ENCODE results near the gene TSSK3. TPM values are rescaled to one million over a fixed set of nuclear protein-coding genes. Genes with fewer than 3 reads are reported as not detected.
A peak's percentile ranks its signal among the peaks of the same experiment; 100 is the strongest.

The TSSK3 gene
- total and polyA plus RNA-seq, 7 experiments from 2014 or later: 0.50 to 7.2 (median 2.7) TPM

DNA sequence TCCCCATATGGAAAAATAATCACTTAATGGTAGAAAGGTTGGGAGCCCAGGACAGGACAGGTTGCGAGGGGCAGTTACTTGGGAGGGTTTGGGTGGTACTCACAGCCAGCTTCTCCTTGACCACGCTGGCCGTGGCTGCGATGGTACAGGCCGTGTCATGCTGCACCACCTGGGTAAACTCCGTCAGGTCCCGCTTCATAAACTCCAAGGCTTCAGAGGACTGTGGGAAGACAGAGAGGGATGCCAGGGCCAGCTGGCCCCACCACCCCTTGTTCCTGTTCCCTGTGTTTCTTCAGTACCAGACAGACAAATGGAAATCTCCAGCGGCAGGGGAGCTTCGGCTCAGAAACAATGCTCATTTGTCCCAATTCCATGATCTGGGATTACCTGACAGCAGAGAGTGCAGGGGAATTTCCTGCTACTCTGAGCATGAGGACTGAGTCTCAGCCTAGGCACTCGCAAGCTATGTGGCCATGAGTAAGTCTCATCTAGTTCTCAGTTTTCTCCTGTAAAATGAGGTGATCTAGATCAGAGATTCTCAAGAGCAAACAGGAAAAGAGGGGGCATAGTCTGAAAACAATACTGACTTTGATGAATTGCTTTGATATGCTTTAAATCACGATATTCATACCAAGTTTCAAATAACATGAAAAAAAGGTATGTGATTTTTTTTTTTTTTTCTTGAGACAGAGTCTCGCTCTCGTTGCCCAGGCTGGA lies 24.5 kb downstream of the TSSK3 start:
- Histone ChIP-seq H3K9me3 (ENCODE audit: control insufficient read depth in 2 of 3, low read length in 3 of 3) (no peaks in the 10 kb centered on the region), H3K27ac (ENCODE audit: low read depth, low read length) (peak overlapping the region; percentile 16), H3K27me3 (ENCODE audit: control insufficient read depth in 2 of 2, insufficient read depth in 2 of 2, low read length in 2 of 2) (no peaks in the 10 kb centered on the region), H3K4me3 (ENCODE audit: low read length) (no peak overlapping the region), H3K4me1 (ENCODE audit: control insufficient read depth in 2 of 2, insufficient read depth in 2 of 2, low read length in 2 of 2) (peaks cover 0 to 15% of the 10 kb centered on the region in 2 donors), H3K36me3 (ENCODE audit: control insufficient read depth in 2 of 3, insufficient read depth in 3 of 3, low read length in 3 of 3) (peaks cover 24 to 72% (median 38%) of the 10 kb centered on the region in 3 experiments)
- H3K9me3 Mint-ChIP-seq: no peaks in the 10 kb centered on the region
- peak in 4 of 9 donors; percentile 16 to 49 (median 43) for DNase-seq
- peak; percentile 70 for ATAC-seq
- ChIA-PET POLR2A (interaction anchor here (1.0 to 1.4 kb wide), 4 partner anchors 9 to 136 kb away, joined by 3 to 5 read pairs (median 4); partner anchors contain the start of gene LCK), CTCF (interaction anchor here (0.6 to 2.9 kb wide), 6 partner anchors 14 to 171 kb away, joined by 3 to 8 read pairs (median 4); no protein-coding TSS in a partner anchor)
- intact Hi-C loops (cut with micrococcal nuclease): no loop called here
- peaks cover 0 to 12% (median 8%) of the 10 kb centered on the region in 7 donors for H3K4me1 Mint-ChIP-seq
- H3K36me3 Mint-ChIP-seq: peaks cover 3 to 34% (median 17%) of the 10 kb centered on the region in 5 donors
- peak overlapping the region in 4 of 10 donors; percentile 20 to 56 (median 42) for H3K4me3 Mint-ChIP-seq
- no peaks in the 10 kb centered on the region for H3K27me3 Mint-ChIP-seq
- H3K27ac Mint-ChIP-seq: peak overlapping the region in 7 of 9 donors; percentile 17 to 83 (median 65)

DNA sequence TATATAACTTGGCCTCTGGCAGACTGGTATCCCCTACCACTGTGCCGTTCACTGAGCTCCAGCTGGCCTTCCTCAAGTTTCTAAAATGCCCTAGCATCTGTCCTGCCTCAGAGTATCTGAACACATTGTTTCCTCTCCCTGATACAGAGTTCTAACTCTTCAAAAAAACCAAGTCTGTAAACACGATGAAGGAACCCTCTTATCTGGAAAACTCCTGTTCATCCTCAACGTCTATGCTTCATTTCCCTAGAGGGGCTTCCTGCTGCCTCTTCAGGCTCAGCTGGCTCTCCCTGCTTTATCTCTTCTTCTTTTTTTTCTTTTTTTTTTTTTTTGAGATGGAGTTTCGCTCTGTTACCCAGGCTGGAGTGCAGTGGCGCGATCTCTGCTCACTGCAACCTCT lies 26.3 kb downstream of the TSSK3 start:
- ChIA-PET POLR2A (interaction anchor here (0.9 kb wide), 1 partner anchor 16 kb away, joined by 3 read pairs; no protein-coding TSS in a partner anchor), CTCF (no interaction called here)
- no peak overlapping the region for H3K27ac Mint-ChIP-seq
- Histone ChIP-seq H3K27me3 (ENCODE audit: control insufficient read depth in 2 of 2, insufficient read depth in 2 of 2, low read length in 2 of 2) (no peaks in the 10 kb centered on the region), H3K4me3 (ENCODE audit: low read length) (no peak overlapping the region), H3K9me3 (ENCODE audit: control insufficient read depth in 2 of 3, low read length in 3 of 3) (no peaks in the 10 kb centered on the region), H3K4me1 (ENCODE audit: control insufficient read depth in 2 of 2, insufficient read depth in 2 of 2, low read length in 2 of 2) (peaks cover 13 to 32% of the 10 kb centered on the region in 2 donors), H3K27ac (ENCODE audit: low read depth, low read length) (no peak overlapping the region), H3K36me3 (ENCODE audit: control insufficient read depth in 2 of 3, insufficient read depth in 3 of 3, low read length in 3 of 3) (peaks cover 16 to 54% (median 23%) of the 10 kb centered on the region in 3 experiments)
- H3K4me1 Mint-ChIP-seq: peaks cover 5 to 24% (median 19%) of the 10 kb centered on the region in 7 donors
- no peaks in the 10 kb centered on the region for H3K9me3 Mint-ChIP-seq
- DNase-seq (no peak), ATAC-seq (no peak)
- H3K36me3 Mint-ChIP-seq: peaks cover 3 to 31% (median 13%) of the 10 kb centered on the region in 5 donors
- H3K4me3 Mint-ChIP-seq: no peak overlapping the region
- H3K27me3 Mint-ChIP-seq: no peaks in the 10 kb centered on the region
- intact Hi-C loops (cut with micrococcal nuclease): no loop called here

DNA sequence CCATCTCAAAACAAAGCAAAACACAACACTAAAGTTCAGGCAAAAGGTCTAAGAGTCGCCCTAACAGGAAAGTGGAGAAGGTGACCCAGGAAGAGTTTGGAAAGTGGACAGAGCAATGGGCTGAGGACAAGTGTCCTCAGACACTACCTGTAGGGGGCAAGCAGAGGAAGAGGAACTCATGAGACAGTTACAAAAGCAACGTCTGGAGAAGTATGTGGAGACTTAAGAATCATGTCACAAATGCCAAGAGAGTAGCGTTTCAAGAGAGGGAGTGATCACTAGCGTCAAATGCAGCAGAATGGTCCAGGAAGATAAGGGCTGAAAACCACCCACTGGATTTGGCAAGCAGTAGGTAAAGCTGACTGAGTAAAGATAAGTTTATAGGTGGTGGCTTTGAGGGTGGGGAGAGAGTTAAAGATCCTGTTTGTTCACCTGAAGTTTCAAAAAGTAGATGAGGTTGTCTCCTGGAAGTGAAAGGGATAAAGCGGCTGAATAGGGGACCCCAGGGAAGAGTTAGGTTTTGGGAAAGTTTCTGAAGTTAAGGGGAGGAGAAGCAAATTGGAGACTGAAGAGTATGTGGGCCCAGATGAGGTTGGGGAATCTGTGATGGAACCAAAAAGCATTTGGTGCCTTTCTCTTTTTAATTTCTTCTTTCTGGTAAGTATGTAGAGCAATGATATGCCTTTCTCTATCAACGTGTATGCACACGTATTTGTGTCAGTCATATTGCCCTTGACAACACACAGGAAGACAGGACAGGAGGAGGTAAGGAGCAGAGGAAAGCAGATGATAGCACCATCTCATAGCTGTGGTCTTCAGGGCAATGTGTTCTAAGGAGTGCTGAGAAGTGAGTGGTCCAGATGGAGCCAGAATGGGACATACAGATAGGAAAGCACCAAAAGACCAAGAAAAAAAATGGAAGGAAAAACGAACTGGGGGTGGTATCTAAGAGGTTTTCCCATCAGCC lies 28.8 kb downstream of the TSSK3 start:
- Histone ChIP-seq H3K9me3 (ENCODE audit: control insufficient read depth in 2 of 3, low read length in 3 of 3) (no peaks in the 10 kb centered on the region), H3K36me3 (ENCODE audit: control insufficient read depth in 2 of 3, insufficient read depth in 3 of 3, low read length in 3 of 3) (peaks cover 5 to 33% (median 13%) of the 10 kb centered on the region in 3 experiments), H3K27me3 (ENCODE audit: control insufficient read depth in 2 of 2, insufficient read depth in 2 of 2, low read length in 2 of 2) (no peaks in the 10 kb centered on the region), H3K4me1 (ENCODE audit: control insufficient read depth in 2 of 2, insufficient read depth in 2 of 2, low read length in 2 of 2) (peaks cover 15 to 39% of the 10 kb centered on the region in 2 donors), H3K27ac (ENCODE audit: low read depth, low read length) (no peak overlapping the region), H3K4me3 (ENCODE audit: low read length) (no peak overlapping the region)
- H3K27me3 Mint-ChIP-seq: peaks cover 0 to 3% (median 0%) of the 10 kb centered on the region in 5 donors
- peaks cover 0 to 2% (median 0%) of the 10 kb centered on the region in 11 donors for H3K9me3 Mint-ChIP-seq
- POLR2A ChIA-PET: no interaction called here
- no peak overlapping the region for H3K27ac Mint-ChIP-seq
- H3K4me3 Mint-ChIP-seq: no peak overlapping the region
- peaks cover 3 to 15% (median 12%) of the 10 kb centered on the region in 5 donors for H3K36me3 Mint-ChIP-seq
- peaks cover 4 to 39% (median 31%) of the 10 kb centered on the region in 7 donors for H3K4me1 Mint-ChIP-seq
- DNase-seq (no peak), ATAC-seq (no peak)
- CTCF ChIA-PET: interaction anchor here (0.6 to 1.5 kb wide), 4 partner anchors 10 to 707 kb away, joined by 3 to 5 read pairs (median 4); partner anchors contain the start of gene MARCKSL1
- intact Hi-C loops (cut with micrococcal nuclease): loop anchor here (5.0 to 10.0 kb wide), 5 partner anchors 189 to 626 kb away; partner anchors contain the start of genes ADGRB2 (in 1 of the 2), CCDC28B (in 1 of the 2), KHDRBS1 (in 1 of the 2) and PTP4A2 (in 1 of the 2)

DNA sequence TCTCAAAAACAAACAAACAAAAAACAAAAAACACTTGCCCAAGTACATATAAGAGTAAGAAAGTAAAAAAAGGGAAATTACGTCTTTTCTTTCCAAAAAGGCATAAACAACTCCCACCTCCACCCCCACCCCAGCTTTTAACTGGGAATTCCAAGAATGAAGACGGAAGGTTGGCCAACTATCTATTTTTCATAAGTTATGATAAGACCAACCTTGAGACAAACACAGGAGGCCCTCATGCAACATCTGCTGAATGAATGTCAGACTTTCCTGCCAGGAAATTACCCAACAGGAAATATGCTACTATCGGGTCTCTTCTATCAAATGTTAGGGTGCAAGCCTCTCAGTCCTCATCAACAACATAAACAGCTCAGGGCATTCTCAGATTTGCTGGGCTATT lies 30.0 kb downstream of the TSSK3 start:
- Mint-ChIP-seq H3K4me1 (peaks cover 4 to 38% (median 25%) of the 10 kb centered on the region in 7 donors), H3K4me3 (peak overlapping the region in 9 of 10 donors; percentile 35 to 100 (median 93)), H3K36me3 (peaks cover 0 to 7% (median 3%) of the 10 kb centered on the region in 5 donors), H3K9me3 (peaks cover 0 to 3% (median 0%) of the 10 kb centered on the region in 11 donors), H3K27me3 (peaks cover 0 to 11% (median 0%) of the 10 kb centered on the region in 5 donors), H3K27ac (peak overlapping the region in 3 of 9 donors; percentile 44 to 98 (median 47))
- H3K36me3 ChIP-seq (ENCODE audit: control insufficient read depth in 2 of 3, insufficient read depth in 3 of 3, low read length in 3 of 3): peaks cover 0 to 25% (median 13%) of the 10 kb centered on the region in 3 experiments
- ChIA-PET CTCF (interaction anchor here (0.9 kb wide), 1 partner anchor 9 kb away, joined by 3 read pairs; no protein-coding TSS in a partner anchor), POLR2A (interaction anchor here (1.1 to 3.6 kb wide), 2 partner anchors 56 to 61 kb away, joined by 3 to 34 read pairs; partner anchors contain the start of gene MARCKSL1)
- intact Hi-C loops (cut with micrococcal nuclease): loop anchor here (5.0 to 10.0 kb wide), 5 partner anchors 190 to 628 kb away; partner anchors contain the start of genes ADGRB2 (in 1 of the 2), CCDC28B (in 1 of the 2), KHDRBS1 (in 1 of the 2) and PTP4A2 (in 1 of the 2)
- peaks cover 15 to 33% of the 10 kb centered on the region in 2 donors for H3K4me1 ChIP-seq (ENCODE audit: control insufficient read depth in 2 of 2, insufficient read depth in 2 of 2, low read length in 2 of 2)
- H3K9me3 ChIP-seq (ENCODE audit: control insufficient read depth in 2 of 3, low read length in 3 of 3): no peaks in the 10 kb centered on the region
- H3K27ac ChIP-seq (ENCODE audit: low read depth, low read length): peak overlapping the region; percentile 33
- no peak for ATAC-seq
- no peaks in the 10 kb centered on the region for H3K27me3 ChIP-seq (ENCODE audit: control insufficient read depth in 2 of 2, insufficient read depth in 2 of 2, low read length in 2 of 2)
- H3K4me3 ChIP-seq (ENCODE audit: low read length): no peak overlapping the region
- no peak for DNase-seq

DNA sequence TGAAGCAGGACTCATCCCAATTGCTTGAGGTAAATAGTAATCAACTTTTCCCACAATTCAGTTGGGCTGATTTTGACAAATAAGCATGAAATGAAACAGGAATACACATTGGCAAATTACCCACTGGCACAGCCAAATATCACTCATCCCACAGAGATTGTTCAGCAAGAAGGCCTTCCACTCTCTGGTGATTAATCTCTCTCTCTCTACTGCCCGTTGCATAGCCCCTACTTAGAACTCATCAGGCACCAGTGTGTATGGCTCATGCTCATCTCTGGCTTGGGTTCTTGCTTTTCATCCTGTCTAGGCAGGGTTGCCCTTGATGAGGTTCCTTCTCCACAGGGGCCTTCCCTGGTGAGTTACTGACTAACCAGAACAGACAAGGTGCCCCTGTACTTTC lies 30.8 kb downstream of the TSSK3 start:
- H3K9me3 ChIP-seq (ENCODE audit: control insufficient read depth in 2 of 3, low read length in 3 of 3): no peaks in the 10 kb centered on the region
- Mint-ChIP-seq H3K36me3 (peaks cover 0 to 7% (median 3%) of the 10 kb centered on the region in 5 donors), H3K4me3 (peak overlapping the region in 9 of 10 donors; percentile 92 to 100 (median 99)), H3K27ac (peak overlapping the region; percentile 94 to 100 (median 98)), H3K4me1 (peaks cover 4 to 40% (median 23%) of the 10 kb centered on the region in 7 donors), H3K9me3 (peaks cover 0 to 5% (median 0%) of the 10 kb centered on the region in 11 donors), H3K27me3 (peaks cover 0 to 13% (median 0%) of the 10 kb centered on the region in 5 donors)
- H3K4me3 ChIP-seq (ENCODE audit: low read length): peak overlapping the region; percentile 90
- CTCF ChIA-PET: interaction anchor here (2.0 kb wide), 1 partner anchor 8 kb away, joined by 4 read pairs; no protein-coding TSS in a partner anchor
- H3K27me3 ChIP-seq (ENCODE audit: control insufficient read depth in 2 of 2, insufficient read depth in 2 of 2, low read length in 2 of 2): no peaks in the 10 kb centered on the region
- peaks cover 0 to 25% (median 13%) of the 10 kb centered on the region in 3 experiments for H3K36me3 ChIP-seq (ENCODE audit: control insufficient read depth in 2 of 3, insufficient read depth in 3 of 3, low read length in 3 of 3)
- POLR2A ChIA-PET: interaction anchor here (0.7 to 3.6 kb wide), 10 partner anchors 9 to 575 kb away, joined by 3 to 34 read pairs (median 4); partner anchors contain the start of genes MARCKSL1 and TXLNA
- H3K4me1 ChIP-seq (ENCODE audit: control insufficient read depth in 2 of 2, insufficient read depth in 2 of 2, low read length in 2 of 2): peaks cover 15 to 30% of the 10 kb centered on the region in 2 donors
- peak overlapping the region; percentile 95 for H3K27ac ChIP-seq (ENCODE audit: low read depth, low read length)
- DNase-seq: no peak
- ATAC-seq: no peak
- intact Hi-C loops (cut with micrococcal nuclease): loop anchor here (5.0 to 10.0 kb wide), 5 partner anchors 191 to 628 kb away; partner anchors contain the start of genes ADGRB2 (in 1 of the 2), CCDC28B (in 1 of the 2), KHDRBS1 (in 1 of the 2) and PTP4A2 (in 1 of the 2)

All from naive thymus-derived CD4-positive, alpha-beta T cell (primary cell).